Aorta (tissue), 5 donors: ENCODE results near the gene DYRK3. TPM values are rescaled to one million over a fixed set of nuclear protein-coding genes. Genes with fewer than 3 reads are reported as not detected.
"Not testable (repeated sequence)": the region's sequence is repeated elsewhere in the genome, so short reads cannot be mapped to it uniquely, and the experiment has no call there.

Experiments
- ATAC-seq: fragments of 200-7000 bp; cut with Tn5 transposase; one replicate; pipeline ENCODE4 v1.9.1; 2022; ENCODE audit warnings: moderate library complexity; ENCODE audit not compliant: low FRiP score
- DNase-seq, 2 donors: peaks; one replicate each; pipeline ENCODE4 v3.0.0-alpha.2; 2020
- H3K27ac ChIP-seq, 2 donors: one replicate each; pipeline ENCODE4 v1.5.1; 2013; ENCODE audit warnings: low read length in 2 of 2, mild to moderate bottlenecking in 2 of 2, moderate library complexity in 2 of 2, control low read depth in 1 of 2, inconsistent platforms in 1 of 2, low read depth in 1 of 2
- H3K27me3 ChIP-seq, 2 donors: one replicate each; pipeline ENCODE4 v1.6.1; 2013; ENCODE audit warnings: control low read depth in 1 of 2, low read length in 1 of 2, mild to moderate bottlenecking in 1 of 2, moderate library complexity in 1 of 2; ENCODE audit not compliant: insufficient read depth in 2 of 2, control insufficient read depth in 1 of 2
- H3K36me3 ChIP-seq, 2 donors: one replicate each; pipeline ENCODE4 v1.6.1; 2013; ENCODE audit warnings: control low read depth in 1 of 2, low read length in 1 of 2, mild to moderate bottlenecking in 1 of 2; ENCODE audit not compliant: insufficient read depth in 2 of 2, control insufficient read depth in 1 of 2
- H3K4me1 ChIP-seq, 2 donors: one replicate each; pipeline ENCODE4 v1.6.1; 2013; ENCODE audit warnings: low read length in 2 of 2, control low read depth in 1 of 2, mild to moderate bottlenecking in 1 of 2, moderate library complexity in 1 of 2; ENCODE audit not compliant: insufficient read depth in 2 of 2, control insufficient read depth in 1 of 2
- H3K4me3 ChIP-seq, 2 donors: one replicate each; pipeline ENCODE4 v1.5.1; 2013; ENCODE audit warnings: low read length in 2 of 2, control low read depth in 1 of 2, mild to moderate bottlenecking in 1 of 2
- H3K9me3 ChIP-seq: one replicate; pipeline ENCODE4 v1.6.1; 2013; ENCODE audit warnings: mild to moderate bottlenecking, low read length; ENCODE audit not compliant: control insufficient read depth
- WGBS, 2 donors: extraction: QIAGEN DNeasy Blood & Tissue Kit; methylation state at CpG; one replicate each; pipeline ENCODE4 v1.1.7; 2013; 5-methylcytosine and 5-hydroxymethylcytosine counted together
- intact Hi-C, 2 donors: fragments of 100-400 bp; cut with DNase I; formaldehyde crosslinking; loops; one replicate each; pipeline versions ENCODE4 v1.14.2 to v1.15.0; 2022
- polyA plus RNA-seq, 2 donors: library from polyadenylated mRNA; stranded (reverse); fragments of 200-250 nt; gene quantifications; one replicate each; pipeline ENCODE4 v1.2.3, GENCODE V29; 2013
- total RNA-seq, 2 donors: library from RNA; stranded (reverse); fragmentation: NEBNext Ultra II Directional; extraction: Animal tissue kit (Norgen Biotek cat#: 25700); gene quantifications; one replicate each; pipeline ENCODE4 v1.2.1, GENCODE V29; 2021
- donor health status: healthy with polysubstance abuse.
- donor health status: Bipolar disorder and iron deficiency.
- donor health status: DM: no; HTN: no; CAD: no.
- donor health status: DM: no; HTN: no; CAD: no.
- donor health status: DM: yes; HTN: yes; CAD: no.

The DYRK3 gene
- total and polyA plus RNA-seq, 4 donors: 2.8 to 10.7 (median 6.2) TPM

- intact Hi-C loops: loop anchor here in 1 of 2 donors (2.0 kb wide), 1 partner anchor 25 kb away; no protein-coding TSS in a partner anchor
- Histone ChIP-seq H3K4me3 (no peak overlapping the region), H3K27me3 (no peaks in the 10 kb centered on the region), H3K9me3 (no peaks in the 10 kb centered on the region), H3K4me1 (peaks cover 0 to 4% of the 10 kb centered on the region in 2 donors), H3K36me3 (no peaks in the 10 kb centered on the region), H3K27ac (no peak overlapping the region)
- DNase-seq: no peak
- ATAC-seq: no peak
Measured at GRCh38 chr1:206637605-206638004, 2.3 kb downstream of the DYRK3 start.

GRCh38 chr1:206642074-206642473, 6.7 kb downstream of the DYRK3 start:
- WGBS, 2 donors: 75 to 86% methylated on average over 2 of the region's 2 CpGs
- not testable (repeated sequence) for H3K27me3 ChIP-seq, ATAC-seq

GRCh38 chr1:206643118-206643698, 7.9 kb downstream of the DYRK3 start:
- intact Hi-C loops: no loop called here
- no peak for ATAC-seq

More at GRCh38 chr1:206642074-206642473, 6.7 kb downstream of the DYRK3 start:
- H3K27ac ChIP-seq, H3K36me3 ChIP-seq, intact Hi-C loops, DNase-seq, H3K4me1 ChIP-seq, H3K4me3 ChIP-seq, H3K9me3 ChIP-seq: not testable (repeated sequence)

GRCh38 chr1:206646504-206646903, 11.2 kb downstream of the DYRK3 start:
- 81 to 90% methylated on average over 1 of the region's 1 CpG for WGBS, 2 donors
- intact Hi-C loops: no loop called here
- Histone ChIP-seq H3K36me3 (peaks cover 2 to 3% of the 10 kb centered on the region in 2 donors), H3K4me3 (no peak overlapping the region), H3K4me1 (no peaks in the 10 kb centered on the region), H3K27me3 (no peaks in the 10 kb centered on the region), H3K9me3 (no peaks in the 10 kb centered on the region), H3K27ac (no peak overlapping the region)
- ATAC-seq (no peak), DNase-seq (no peak)

More at GRCh38 chr1:206643118-206643698, 7.9 kb downstream of the DYRK3 start:
- H3K9me3 ChIP-seq: no peaks in the 10 kb centered on the region
- 87 to 90% methylated on average over 3 of the region's 3 CpGs for WGBS, 2 donors
- no peak overlapping the region for H3K27ac ChIP-seq
- H3K4me3 ChIP-seq: no peak overlapping the region
- DNase-seq: no peak
- H3K27me3 ChIP-seq: no peaks in the 10 kb centered on the region
- H3K4me1 ChIP-seq: no peaks in the 10 kb centered on the region
- peaks cover 0 to 3% of the 10 kb centered on the region in 2 donors for H3K36me3 ChIP-seq

GRCh38 chr1:206647224-206647623, 11.9 kb downstream of the DYRK3 start:
- H3K4me1 ChIP-seq: no peaks in the 10 kb centered on the region
- ATAC-seq (no peak), DNase-seq (no peak)
- H3K36me3 ChIP-seq: peaks cover 2 to 3% of the 10 kb centered on the region in 2 donors
- H3K27ac ChIP-seq: no peak overlapping the region
- H3K4me3 ChIP-seq: no peak overlapping the region
- intact Hi-C loops: no loop called here
- H3K27me3 ChIP-seq: no peaks in the 10 kb centered on the region
- no peaks in the 10 kb centered on the region for H3K9me3 ChIP-seq

- Histone ChIP-seq H3K27me3 (no peaks in the 10 kb centered on the region), H3K9me3 (no peaks in the 10 kb centered on the region), H3K4me1 (no peaks in the 10 kb centered on the region), H3K36me3 (peaks cover 2 to 3% of the 10 kb centered on the region in 2 donors), H3K4me3 (no peak overlapping the region), H3K27ac (no peak overlapping the region)
- WGBS, 2 donors: 93 to 94% methylated on average over 5 of the region's 5 CpGs
- no peak for DNase-seq
- intact Hi-C loops: no loop called here
- no peak for ATAC-seq
Measured at GRCh38 chr1:206649261-206649921, 14.1 kb downstream of the DYRK3 start.

GRCh38 chr1:206651014-206651413, 15.7 kb downstream of the DYRK3 start:
- H3K4me1 ChIP-seq: no peaks in the 10 kb centered on the region
- no peak overlapping the region for H3K27ac ChIP-seq
- no peaks in the 10 kb centered on the region for H3K27me3 ChIP-seq
- ATAC-seq (no peak), DNase-seq (no peak)
- intact Hi-C loops: no loop called here
- 96 to 97% methylated on average over 3 of the region's 3 CpGs for WGBS, 2 donors
- no peaks in the 10 kb centered on the region for H3K9me3 ChIP-seq
- no peak overlapping the region for H3K4me3 ChIP-seq
- H3K36me3 ChIP-seq: peaks cover 2 to 3% of the 10 kb centered on the region in 2 donors

GRCh38 chr1:206651958-206652890, 16.9 kb downstream of the DYRK3 start:
- no peaks in the 10 kb centered on the region for H3K9me3 ChIP-seq
- 87 to 88% methylated on average over 5 of the region's 5 CpGs for WGBS, 2 donors
- no peaks in the 10 kb centered on the region for H3K4me1 ChIP-seq
- no peaks in the 10 kb centered on the region for H3K27me3 ChIP-seq
- ATAC-seq: no peak
- no peak overlapping the region for H3K27ac ChIP-seq
- no peak overlapping the region for H3K4me3 ChIP-seq
- peaks cover 2 to 3% of the 10 kb centered on the region in 2 donors for H3K36me3 ChIP-seq
- intact Hi-C loops: no loop called here
- DNase-seq: no peak
